Measurements from ENCODE around the gene AJUBA. TPM values are rescaled to one million over a fixed set of nuclear protein-coding genes. Genes with fewer than 3 reads are reported as not detected.

Gene AJUBA
- 1 to 10 TPM; 1.3 to 1.4 TPM for total RNA-seq

DNA sequence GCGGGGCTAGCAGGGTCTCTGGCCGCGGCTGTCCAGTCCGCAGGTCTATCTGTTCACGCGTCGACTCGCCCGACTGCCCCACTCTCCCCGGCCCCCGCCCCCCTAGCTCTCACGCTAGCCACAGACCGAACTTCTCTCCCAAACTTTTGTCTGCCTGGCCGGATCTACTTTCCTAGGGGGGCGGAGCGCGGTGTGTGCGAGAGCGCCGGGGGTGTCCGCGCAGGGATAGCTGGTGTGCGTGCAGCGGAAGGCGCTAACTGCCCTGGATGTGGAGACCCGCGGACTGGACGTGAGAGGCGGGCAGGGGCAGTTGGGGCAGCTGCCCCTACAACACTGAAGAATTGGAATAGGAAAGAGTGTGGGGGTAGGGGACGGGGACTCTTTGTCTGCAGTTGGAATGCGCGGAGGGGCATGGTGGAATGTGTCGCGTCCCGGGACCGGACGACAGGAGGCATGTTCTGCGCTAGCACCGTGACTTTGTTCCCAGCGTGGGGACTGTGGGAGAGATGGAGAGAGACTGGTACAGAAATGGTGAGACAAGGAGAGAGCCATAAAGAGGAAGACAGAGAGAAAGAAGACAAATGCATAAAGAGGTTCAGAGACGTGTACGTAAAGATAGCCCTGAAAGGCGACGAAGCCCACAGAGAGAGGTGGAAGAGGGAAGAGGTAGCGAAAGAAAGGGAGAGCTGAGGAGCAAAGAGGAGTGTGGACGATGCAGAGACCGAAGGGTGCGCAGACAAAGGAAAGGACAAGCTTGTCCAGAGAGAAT is at the start of gene AJUBA:
AJUBA (minus strand) TSS at position 75 of the 769 bp plus-strand sequence. CDS start 285 bp downstream, outside the sequence.
- Mint-ChIP-seq H3K36me3 (ENCODE audit: low read depth) (no peaks in the 10 kb centered on the region), H3K27ac (no peak within 1 kb of the TSS), H3K4me1 (peaks cover 7% of the 10 kb centered on the region), H3K4me3 (peak within 1 kb of the TSS; percentile 60), H3K9me3 (no peaks in the 10 kb centered on the region), H3K27me3 (peaks cover 22% of the 10 kb centered on the region)
- peak; percentile 80 for DNase-seq
- POLR2A ChIA-PET, result no interaction called here
- CTCF ChIA-PET, result interaction anchor here (0.6 to 3.4 kb wide), 18 partner anchors 10 to 1536 kb away, joined by 3 to 16 read pairs (median 6); partner anchors contain the start of gene PRMT5

DNA sequence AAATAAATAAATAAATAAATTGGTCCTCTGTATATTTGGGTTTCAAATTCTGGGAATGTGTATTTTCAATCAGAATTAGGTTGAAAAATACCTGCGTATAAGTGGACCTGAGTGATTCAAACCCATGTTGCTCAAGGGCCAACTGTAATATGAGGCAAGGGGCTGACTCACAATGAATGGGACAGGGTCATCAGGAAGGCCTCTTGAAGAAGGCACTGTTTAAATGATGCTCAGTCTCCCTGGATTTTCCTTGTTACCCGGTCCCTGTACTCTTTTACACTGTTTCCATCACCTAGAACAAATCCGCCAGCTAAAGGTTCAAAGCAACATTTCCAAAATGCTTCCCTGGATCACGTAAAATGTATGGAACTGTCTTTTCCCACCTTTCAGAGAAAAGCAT is 48.6 kb upstream of the AJUBA start:
- H3K27me3 Mint-ChIP-seq, result no peaks in the 10 kb centered on the region
- CTCF ChIA-PET, result interaction anchor here (0.8 to 4.8 kb wide), 6 partner anchors 11 to 461 kb away, joined by 3 to 18 read pairs (median 4); partner anchors contain the start of gene ACIN1
- DNase-seq, result no peak
- H3K4me3 Mint-ChIP-seq, result no peak overlapping the region
- POLR2A ChIA-PET, result no interaction called here
- H3K4me1 Mint-ChIP-seq, result peaks cover 50% of the 10 kb centered on the region
- no peaks in the 10 kb centered on the region for H3K9me3 Mint-ChIP-seq
- peaks cover 44% of the 10 kb centered on the region for H3K36me3 Mint-ChIP-seq (ENCODE audit: low read depth)
- H3K27ac Mint-ChIP-seq, result peak overlapping the region; percentile 66

DNA sequence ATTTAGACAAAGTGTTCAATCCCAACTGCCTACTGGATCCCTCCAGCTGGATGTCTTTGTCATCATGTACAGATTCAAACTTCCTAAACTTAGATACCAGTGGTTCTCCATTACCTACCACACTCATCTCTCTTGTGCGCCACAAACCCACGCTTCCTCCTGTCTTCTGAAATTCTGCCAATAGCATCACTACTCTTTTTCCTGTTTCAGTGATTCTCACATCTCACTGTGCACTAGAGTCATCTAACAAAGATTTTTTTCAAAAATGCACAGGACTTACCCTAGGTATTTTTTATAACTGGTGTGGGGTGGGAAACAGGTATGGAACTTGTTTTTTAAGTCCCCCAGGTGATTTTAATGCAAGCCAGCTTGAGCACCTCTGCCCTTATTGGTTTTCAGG is 46.4 kb upstream of the AJUBA start:
- H3K27me3 Mint-ChIP-seq, result no peaks in the 10 kb centered on the region
- peaks cover 56% of the 10 kb centered on the region for H3K36me3 Mint-ChIP-seq (ENCODE audit: low read depth)
- no peak for DNase-seq
- no peaks in the 10 kb centered on the region for H3K9me3 Mint-ChIP-seq
- CTCF ChIA-PET, result interaction anchor here (0.8 to 4.8 kb wide), 6 partner anchors 12 to 42 kb away, joined by 3 to 18 read pairs (median 6); no protein-coding TSS in a partner anchor
- H3K27ac Mint-ChIP-seq, result peak overlapping the region; percentile 73
- POLR2A ChIA-PET, result no interaction called here
- H3K4me1 Mint-ChIP-seq, result peaks cover 54% of the 10 kb centered on the region
- no peak overlapping the region for H3K4me3 Mint-ChIP-seq

DNA sequence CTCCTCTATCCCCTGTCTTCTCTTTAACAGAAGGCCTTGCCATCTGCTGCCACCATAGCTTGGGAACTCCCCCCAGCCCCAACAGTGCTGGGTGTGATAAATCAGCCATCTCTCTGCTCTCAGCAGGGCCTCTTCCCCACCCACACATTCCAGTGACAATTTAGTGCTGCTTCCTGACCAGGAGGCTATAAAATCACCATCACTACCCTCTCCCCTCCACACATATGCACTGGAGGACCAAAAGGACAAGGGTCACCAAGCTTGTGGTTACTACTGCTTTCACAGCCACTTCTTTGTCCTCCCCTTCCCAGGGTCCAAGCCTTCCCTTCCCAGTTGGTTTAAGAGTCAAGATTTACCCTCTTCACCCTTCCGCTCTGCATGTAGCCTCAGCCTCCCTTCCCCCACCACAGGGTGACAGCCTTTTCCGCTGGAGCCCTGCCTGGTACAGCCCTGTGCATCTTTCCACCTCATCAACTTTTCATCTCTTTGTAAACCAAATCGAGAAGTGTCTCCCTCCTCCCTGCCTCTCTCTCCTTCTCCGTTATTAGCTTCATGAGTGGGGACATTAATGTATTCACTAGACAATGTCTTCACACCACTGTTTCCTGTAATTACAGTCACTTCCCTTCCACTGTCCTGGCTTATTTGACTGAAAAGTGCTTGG is 42.9 kb upstream of the AJUBA start:
- Mint-ChIP-seq H3K27ac (peak overlapping the region; percentile 48), H3K4me1 (peaks cover 68% of the 10 kb centered on the region)

DNA sequence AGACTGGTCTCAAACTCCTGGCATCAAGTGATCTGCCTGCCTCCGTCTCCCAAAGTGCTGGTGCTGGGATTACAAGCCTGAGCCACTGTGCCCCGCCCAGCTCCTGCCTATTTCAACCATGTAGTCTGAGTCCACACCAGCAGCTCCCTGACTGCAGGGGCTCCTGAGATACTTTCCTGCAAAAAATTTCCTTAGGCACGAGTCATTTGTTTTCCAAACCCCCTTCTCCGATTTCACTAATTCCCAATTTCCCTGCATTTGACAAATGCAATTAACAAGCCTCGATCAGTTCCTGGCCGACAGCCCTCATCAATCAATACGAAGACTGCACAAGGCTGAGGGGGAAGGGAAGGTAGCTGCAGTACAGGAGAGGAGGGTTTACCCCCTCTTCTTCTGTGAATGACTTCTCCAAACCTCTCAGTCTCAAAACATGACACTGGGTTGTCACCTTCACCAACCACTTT is 42.3 kb upstream of the AJUBA start:
- ChIA-PET POLR2A (no interaction called here), CTCF (interaction anchor here (1.2 to 2.2 kb wide), 8 partner anchors 11 to 51 kb away, joined by 3 to 7 read pairs (median 6); partner anchors contain the start of gene CDH24)
- Mint-ChIP-seq H3K27me3 (no peaks in the 10 kb centered on the region), H3K4me1 (peaks cover 71% of the 10 kb centered on the region), H3K4me3 (no peak overlapping the region), H3K27ac (no peak overlapping the region), H3K9me3 (no peaks in the 10 kb centered on the region), H3K36me3 (ENCODE audit: low read depth) (peaks cover 36% of the 10 kb centered on the region)
- DNase-seq, result no peak

More for the DNA sequence above, 42.9 kb upstream of the AJUBA start:
- no peak for DNase-seq
- Mint-ChIP-seq H3K4me3 (no peak overlapping the region), H3K9me3 (no peaks in the 10 kb centered on the region), H3K36me3 (ENCODE audit: low read depth) (peaks cover 36% of the 10 kb centered on the region), H3K27me3 (no peaks in the 10 kb centered on the region)
- CTCF ChIA-PET, result interaction anchor here (0.6 to 2.2 kb wide), 6 partner anchors 10 to 52 kb away, joined by 3 to 7 read pairs (median 4); partner anchors contain the start of gene CDH24
- POLR2A ChIA-PET, result no interaction called here

DNA sequence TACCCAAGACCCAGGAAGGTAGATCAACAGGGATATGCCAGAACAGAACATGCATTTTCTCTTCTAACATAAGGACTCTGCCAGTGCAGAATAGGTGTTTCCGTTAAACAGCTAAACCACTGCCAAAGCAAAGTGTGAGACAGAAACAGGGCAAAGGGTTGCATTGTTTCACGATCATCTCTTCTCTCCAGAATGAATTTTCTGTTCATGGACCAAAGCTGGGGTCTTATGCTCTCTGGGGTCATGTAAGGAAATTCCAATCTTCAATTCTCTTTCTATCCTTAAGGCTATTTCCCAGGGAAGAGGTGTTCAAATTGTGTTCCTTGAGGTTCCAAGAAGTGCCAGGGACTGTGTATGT is 41.4 kb upstream of the AJUBA start:
- no peak overlapping the region for H3K4me3 Mint-ChIP-seq
- POLR2A ChIA-PET, result no interaction called here
- no peaks in the 10 kb centered on the region for H3K27me3 Mint-ChIP-seq
- peaks cover 29% of the 10 kb centered on the region for H3K36me3 Mint-ChIP-seq (ENCODE audit: low read depth)
- no peaks in the 10 kb centered on the region for H3K9me3 Mint-ChIP-seq
- peak overlapping the region; percentile 21 for H3K27ac Mint-ChIP-seq
- peaks cover 63% of the 10 kb centered on the region for H3K4me1 Mint-ChIP-seq
- no peak for DNase-seq
- CTCF ChIA-PET, result interaction anchor here (0.6 to 2.2 kb wide), 10 partner anchors 8 to 50 kb away, joined by 3 to 7 read pairs (median 4); partner anchors contain the start of gene CDH24

DNA sequence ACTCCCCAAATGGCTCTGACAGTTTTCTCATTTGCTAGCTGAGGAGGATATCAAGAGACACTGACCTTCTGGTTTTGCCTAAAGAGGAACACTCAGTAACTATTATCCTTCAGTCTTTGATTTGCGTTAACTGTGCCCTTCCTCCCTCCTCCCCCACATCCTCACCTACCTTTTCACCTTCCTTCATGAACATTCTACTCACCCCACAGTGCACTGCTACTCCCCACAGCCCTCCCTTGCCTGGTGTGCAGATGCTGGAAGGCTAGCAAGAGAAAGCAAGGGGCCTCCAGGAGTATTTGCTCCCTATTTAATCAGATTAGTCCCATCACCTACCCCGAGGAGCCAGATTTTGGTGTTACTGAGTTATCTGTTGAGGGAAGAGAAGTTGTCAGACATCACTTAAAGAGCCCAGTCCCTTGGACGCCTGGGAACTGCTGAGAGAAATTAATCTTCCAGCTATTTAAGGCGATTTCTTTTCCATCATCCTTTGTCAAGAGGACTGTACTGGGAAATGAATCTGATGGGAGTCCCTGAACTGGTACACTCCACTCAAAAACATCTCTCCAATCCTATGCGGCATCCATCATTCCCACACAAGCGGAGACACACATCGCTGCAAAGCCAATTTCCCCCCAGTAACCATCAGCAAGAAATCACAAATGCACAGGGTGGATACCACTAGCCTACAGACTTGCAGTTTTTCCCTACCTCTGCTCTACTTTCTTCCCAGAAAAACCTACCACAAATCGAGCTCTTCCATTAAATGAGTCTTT is 40.9 kb upstream of the AJUBA start:
- ChIA-PET CTCF (interaction anchor here (0.5 to 2.2 kb wide), 11 partner anchors 10 to 221 kb away, joined by 3 to 7 read pairs (median 5); partner anchors contain the start of genes CDH24 and PSMB5), POLR2A (no interaction called here)
- no peak overlapping the region for H3K4me3 Mint-ChIP-seq
- H3K4me1 Mint-ChIP-seq, result peaks cover 60% of the 10 kb centered on the region
- DNase-seq, result no peak
- H3K36me3 Mint-ChIP-seq (ENCODE audit: low read depth), result peaks cover 26% of the 10 kb centered on the region
- H3K27me3 Mint-ChIP-seq, result no peaks in the 10 kb centered on the region
- H3K9me3 Mint-ChIP-seq, result no peaks in the 10 kb centered on the region
- peak overlapping the region; percentile 6 for H3K27ac Mint-ChIP-seq

DNA sequence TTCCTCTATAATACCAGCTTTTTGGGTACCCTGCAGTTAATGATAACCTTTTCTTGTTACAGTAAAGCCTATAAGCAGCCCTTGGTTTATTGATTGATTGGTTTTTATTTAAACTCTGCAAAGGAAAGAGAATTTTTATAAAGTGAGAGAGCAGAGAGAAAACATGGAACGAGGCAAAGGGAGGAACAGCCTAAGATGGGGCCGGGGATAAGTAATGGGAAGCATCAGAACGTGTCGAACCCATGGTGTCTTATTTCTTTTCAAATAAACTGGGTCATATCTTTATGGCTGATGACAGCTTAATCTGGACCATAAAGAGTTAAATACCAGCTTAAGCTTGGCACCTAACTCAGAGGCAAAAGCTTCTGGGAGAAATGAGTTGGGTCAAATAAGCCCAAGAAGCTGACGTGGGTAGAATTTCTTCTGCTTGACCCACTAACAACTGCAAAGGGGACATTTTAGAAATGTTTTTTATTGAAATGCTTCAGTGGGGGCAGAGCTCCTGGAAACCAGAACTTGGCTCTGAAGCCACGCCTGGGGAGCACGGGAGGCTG is 39.6 kb upstream of the AJUBA start:
- DNase-seq, result no peak
- ChIA-PET POLR2A (no interaction called here), CTCF (interaction anchor here (0.8 to 1.9 kb wide), 4 partner anchors 10 to 136 kb away, joined by 3 to 6 read pairs (median 4); partner anchors contain the start of gene PSMB5)
- Mint-ChIP-seq H3K27me3 (no peaks in the 10 kb centered on the region), H3K9me3 (no peaks in the 10 kb centered on the region), H3K36me3 (ENCODE audit: low read depth) (peaks cover 21% of the 10 kb centered on the region), H3K27ac (peak overlapping the region; percentile 87), H3K4me3 (peak overlapping the region; percentile 46), H3K4me1 (peaks cover 55% of the 10 kb centered on the region)

DNA sequence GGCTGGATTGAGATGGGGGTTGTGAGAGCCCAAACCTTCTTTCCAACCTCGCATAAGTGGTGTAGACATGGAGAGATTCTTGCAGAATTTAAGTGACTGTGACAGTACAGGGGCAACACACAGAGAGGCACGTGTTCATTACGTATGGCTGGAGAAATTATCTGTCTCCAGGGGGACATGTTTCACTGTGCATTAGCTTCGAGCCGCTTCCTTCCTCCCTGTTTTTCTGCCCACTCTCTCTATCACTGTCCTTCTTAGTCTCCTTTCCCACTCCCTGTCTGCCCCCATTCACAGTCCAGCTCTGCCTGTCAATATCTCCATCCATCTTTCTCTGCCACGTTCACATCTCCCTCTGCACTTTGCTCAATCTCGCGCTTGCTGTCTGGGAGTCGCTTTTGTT is 39.1 kb upstream of the AJUBA start:
- Mint-ChIP-seq H3K4me1 (peaks cover 55% of the 10 kb centered on the region), H3K27ac (peak overlapping the region; percentile 87), H3K36me3 (ENCODE audit: low read depth) (peaks cover 21% of the 10 kb centered on the region), H3K4me3 (peak overlapping the region; percentile 46), H3K9me3 (no peaks in the 10 kb centered on the region), H3K27me3 (no peaks in the 10 kb centered on the region)
- ChIA-PET CTCF (interaction anchor here (0.6 to 1.8 kb wide), 5 partner anchors 10 to 135 kb away, joined by 3 to 6 read pairs (median 3); no protein-coding TSS in a partner anchor), POLR2A (interaction anchor here (1.1 kb wide), 1 partner anchor 15 kb away, joined by 5 read pairs; no protein-coding TSS in a partner anchor)
- DNase-seq, result no peak

DNA sequence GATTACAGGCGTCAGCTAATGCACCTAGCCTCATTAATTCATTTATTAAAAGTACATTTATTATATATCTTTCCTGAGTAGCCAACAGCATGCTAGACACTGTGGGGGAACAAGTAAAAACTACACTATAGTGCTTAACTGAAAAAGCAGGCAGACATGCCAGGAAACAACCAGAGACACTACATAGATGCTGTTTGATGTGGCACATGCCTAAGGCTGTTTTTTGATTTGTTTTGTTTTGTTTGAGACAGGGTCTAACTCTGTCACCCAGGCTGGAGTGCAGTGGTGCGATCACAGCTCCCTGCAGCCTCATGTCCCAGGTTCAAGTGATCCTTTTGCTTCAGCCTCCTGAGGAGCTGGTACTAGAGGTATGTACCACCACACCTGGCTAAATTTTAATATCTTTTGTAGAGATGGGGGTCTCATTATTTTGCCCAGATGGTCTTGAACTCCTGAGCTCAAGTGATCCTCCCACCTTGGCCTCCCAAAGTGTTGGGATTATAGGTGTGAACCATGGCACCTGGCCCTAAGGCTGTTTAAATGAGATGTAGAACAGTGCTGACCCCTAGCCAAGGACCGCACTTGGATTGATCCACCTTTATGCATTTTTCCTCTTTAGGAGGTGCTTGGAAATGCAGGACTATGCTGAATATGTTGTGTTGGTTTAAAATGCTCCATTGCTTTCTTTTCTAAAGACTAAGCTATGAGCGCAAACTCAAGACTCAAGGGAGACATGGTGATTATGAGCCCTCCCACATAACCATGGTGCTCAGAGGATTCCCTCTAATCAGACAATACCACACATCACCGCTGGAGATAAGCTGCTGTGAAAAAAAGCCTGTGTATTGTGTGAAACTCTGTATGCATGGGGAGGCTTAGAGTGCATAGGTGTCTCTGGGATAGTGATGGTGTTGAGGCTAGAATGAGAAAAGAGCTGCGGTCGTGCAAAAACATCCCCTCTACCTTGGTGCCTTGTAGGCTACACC is 38.1 kb upstream of the AJUBA start:
- peaks cover 13% of the 10 kb centered on the region for H3K36me3 Mint-ChIP-seq (ENCODE audit: low read depth)
- H3K27me3 Mint-ChIP-seq, result no peaks in the 10 kb centered on the region
- POLR2A ChIA-PET, result interaction anchor here (1.1 kb wide), 1 partner anchor 14 kb away, joined by 5 read pairs; no protein-coding TSS in a partner anchor
- peaks cover 52% of the 10 kb centered on the region for H3K4me1 Mint-ChIP-seq
- H3K27ac Mint-ChIP-seq, result peak overlapping the region; percentile 87
- no peak for DNase-seq
- CTCF ChIA-PET, result interaction anchor here (0.6 to 1.8 kb wide), 8 partner anchors 11 to 120 kb away, joined by 3 to 6 read pairs (median 4); partner anchors contain the start of genes PSMB11 and PSMB5
- no peaks in the 10 kb centered on the region for H3K9me3 Mint-ChIP-seq
- no peak overlapping the region for H3K4me3 Mint-ChIP-seq

DNA sequence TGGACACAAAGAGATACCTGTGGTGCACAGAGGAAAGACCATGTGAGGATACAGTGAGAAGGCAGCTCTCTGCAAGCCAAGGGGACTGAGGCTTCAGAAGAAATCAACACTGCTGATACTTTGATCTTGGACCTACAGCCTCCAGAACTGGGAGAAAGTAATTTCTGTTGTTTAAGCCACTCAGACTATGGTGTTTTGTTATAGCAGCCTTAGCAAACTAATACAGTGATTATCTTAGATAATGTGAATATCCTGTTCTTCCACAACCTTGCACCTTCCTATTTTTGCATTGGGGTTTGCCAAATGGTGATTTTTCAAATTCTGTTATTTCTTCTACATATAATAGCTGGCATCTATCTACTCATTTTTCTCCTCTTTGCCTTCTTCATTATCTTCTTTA is 35.8 kb upstream of the AJUBA start:
- ChIA-PET POLR2A (no interaction called here), CTCF (no interaction called here)
- no peaks in the 10 kb centered on the region for H3K9me3 Mint-ChIP-seq
- H3K4me3 Mint-ChIP-seq, result no peak overlapping the region
- H3K27me3 Mint-ChIP-seq, result no peaks in the 10 kb centered on the region
- DNase-seq, result no peak
- H3K27ac Mint-ChIP-seq, result no peak overlapping the region
- H3K4me1 Mint-ChIP-seq, result peaks cover 35% of the 10 kb centered on the region
- no peaks in the 10 kb centered on the region for H3K36me3 Mint-ChIP-seq (ENCODE audit: low read depth)
